Keratinocyte (primary cell): ENCODE results near the gene OAF. TPM values are rescaled to one million over a fixed set of nuclear protein-coding genes. Genes with fewer than 3 reads are reported as not detected.

Source experiments
- DNase-seq: peaks from one replicate; pipeline ENCODE4 v3.0.0-alpha.2; 2011; ENCODE audit warnings: low read depth, missing footprints, low spot score
- FAIRE-seq: peaks from 2 replicates; lab custom pipeline; 2011; peaks lifted over from hg19 to GRCh38; lab: Jason Lieb, UNC
- H2AFZ ChIP-seq: 2 replicates; pipeline ENCODE4 v1.6.0; 2012; ENCODE audit warnings: low read length, control low read depth, inconsistent platforms; ENCODE audit not compliant: control insufficient read depth
- H3K27ac ChIP-seq: 2 replicates; pipeline ENCODE4 v1.5.1; 2011; ENCODE audit warnings: low read length; ENCODE audit not compliant: control insufficient read depth, insufficient read depth
- H3K27me3 ChIP-seq: 3 replicates; pipeline ENCODE4 v1.6.0; 2011; ENCODE audit warnings: low read length; ENCODE audit not compliant: control insufficient read depth, insufficient read depth; ENCODE audit errors: extremely low read depth
- H3K36me3 ChIP-seq, 2 experiments: 2 replicates in 1 of 2; 3 replicates in 1 of 2; pipeline ENCODE4 v1.5.1; 2011; ENCODE audit warnings: low read length in 2 of 2, mild to moderate bottlenecking in 1 of 2; ENCODE audit not compliant: control insufficient read depth in 2 of 2, insufficient read depth in 2 of 2; ENCODE audit errors: extremely low read depth in 1 of 2
- H3K4me1 ChIP-seq: 3 replicates; pipeline ENCODE4 v1.5.1; 2011; ENCODE audit warnings: low read length; ENCODE audit not compliant: control insufficient read depth, insufficient read depth; ENCODE audit errors: extremely low read depth
- H3K4me2 ChIP-seq: 3 replicates; pipeline ENCODE4 v1.6.0; 2011; ENCODE audit warnings: low read depth, low read length; ENCODE audit not compliant: control insufficient read depth, insufficient read depth; ENCODE audit errors: extremely low read depth
- H3K4me3 ChIP-seq, 3 experiments: fragments of 200-600 bp in 1 of 3; sonication (generic) in 1 of 3; 2 replicates in 2 of 3; 3 replicates in 1 of 3; pipeline ENCODE4 v1.5.1; 2011 to 2016; ENCODE audit warnings: low read length in 3 of 3, mild to moderate bottlenecking in 3 of 3, control low read depth in 2 of 3, inconsistent platforms in 1 of 3, low read depth in 1 of 3, mixed read lengths in 1 of 3, mixed run types in 1 of 3, moderate library complexity in 1 of 3; ENCODE audit not compliant: control insufficient read depth in 2 of 3, insufficient read depth in 2 of 3; ENCODE audit errors: extremely low read depth in 1 of 3
- H3K79me2 ChIP-seq: 2 replicates; pipeline ENCODE4 v1.6.0; 2012; ENCODE audit warnings: low read length; ENCODE audit not compliant: control insufficient read depth, insufficient read depth
- H3K9ac ChIP-seq: 3 replicates; pipeline ENCODE4 v1.6.0; 2011; ENCODE audit warnings: low read length; ENCODE audit not compliant: control insufficient read depth, insufficient read depth; ENCODE audit errors: extremely low read depth
- H3K9me1 ChIP-seq: 3 replicates; pipeline ENCODE4 v1.6.0; 2011; ENCODE audit warnings: low read length; ENCODE audit not compliant: control insufficient read depth, insufficient read depth; ENCODE audit errors: extremely low read depth
- H3K9me3 ChIP-seq: 2 replicates; pipeline ENCODE4 v1.5.1; 2012; ENCODE audit warnings: low read depth, low read length; ENCODE audit not compliant: control insufficient read depth
- H4K20me1 ChIP-seq: 3 replicates; pipeline ENCODE4 v1.6.0; 2011; ENCODE audit warnings: low read length; ENCODE audit not compliant: control insufficient read depth, insufficient read depth; ENCODE audit errors: extremely low read depth
- EZH2 ChIP-seq: IDR thresholded peaks from one replicate; pipeline ENCODE4 v1.6.1; 2012; ENCODE audit warnings: inconsistent platforms, mild to moderate bottlenecking, low read length, moderate library complexity
- dilution Hi-C: fragments of 300-500 bp; cut with MboI; formaldehyde crosslinking; loops from one replicate; pipeline ENCODE4 v1.7.0; 2020; ENCODE audit warnings: low sequenced_read_pairs; ENCODE audit not compliant: extremely low pct_ligation_motif_present
- polyA plus RNA-seq, 5 experiments: library from polyadenylated mRNA; depleted of rRNA in 3 of 5; stranded (reverse) in 3 of 5; stranded (forward) in 1 of 5; unstranded in 1 of 5; fragments of >200 nt; gene quantifications; 1 replicate in 1 of 5; 2 replicates in 3 of 5; 3 replicates in 1 of 5; pipeline versions ENCODE4 v1.2.1 to v1.2.3, GENCODE V29; 2011 to 2012; ENCODE audit warnings: missing spikeins in 2 of 5, low read depth in 1 of 5, low replicate concordance in 1 of 5
- TF ChIP-seq, protein P1 (sequence below), 3 experiments: IDR thresholded peaks in 1 of 3; conservative IDR thresholded peaks in 1 of 3; optimal IDR thresholded peaks in 1 of 3; 2 replicates in 2 of 3; 3 replicates in 1 of 3; pipeline versions ENCODE3 to v1.5.1; 2011; ENCODE audit warnings: low read length in 3 of 3, mild to moderate bottlenecking in 3 of 3, moderate library complexity in 2 of 3, control low read depth in 1 of 3, inconsistent platforms in 1 of 3; ENCODE audit not compliant: insufficient read depth in 2 of 3; ENCODE audit errors: extremely low read depth in 1 of 3

The OAF gene
- polyA plus RNA-seq, 1 donor (not counting 4 experiments of a cell fraction or from before 2014, with no cell fraction given), result 11.2 TPM

GRCh38 chr11:120233207-120233803 is 22.5 kb downstream of the OAF start:
- Histone ChIP-seq H3K27ac (no peak overlapping the region), H3K4me3 (no peak overlapping the region), H3K27me3 (peaks cover 11% of the 10 kb centered on the region), H3K4me1 (peaks cover 16% of the 10 kb centered on the region), H3K9ac (no peak overlapping the region), H3K9me3 (peaks cover 2% of the 10 kb centered on the region), H4K20me1 (no peaks in the 10 kb centered on the region), H3K79me2 (no peaks in the 10 kb centered on the region), H3K4me2 (no peak overlapping the region), H3K9me1 (peaks cover 3% of the 10 kb centered on the region), H3K36me3 (no peaks in the 10 kb centered on the region), H2AFZ (no peak overlapping the region)
- TF ChIP-seq, protein P1, sequence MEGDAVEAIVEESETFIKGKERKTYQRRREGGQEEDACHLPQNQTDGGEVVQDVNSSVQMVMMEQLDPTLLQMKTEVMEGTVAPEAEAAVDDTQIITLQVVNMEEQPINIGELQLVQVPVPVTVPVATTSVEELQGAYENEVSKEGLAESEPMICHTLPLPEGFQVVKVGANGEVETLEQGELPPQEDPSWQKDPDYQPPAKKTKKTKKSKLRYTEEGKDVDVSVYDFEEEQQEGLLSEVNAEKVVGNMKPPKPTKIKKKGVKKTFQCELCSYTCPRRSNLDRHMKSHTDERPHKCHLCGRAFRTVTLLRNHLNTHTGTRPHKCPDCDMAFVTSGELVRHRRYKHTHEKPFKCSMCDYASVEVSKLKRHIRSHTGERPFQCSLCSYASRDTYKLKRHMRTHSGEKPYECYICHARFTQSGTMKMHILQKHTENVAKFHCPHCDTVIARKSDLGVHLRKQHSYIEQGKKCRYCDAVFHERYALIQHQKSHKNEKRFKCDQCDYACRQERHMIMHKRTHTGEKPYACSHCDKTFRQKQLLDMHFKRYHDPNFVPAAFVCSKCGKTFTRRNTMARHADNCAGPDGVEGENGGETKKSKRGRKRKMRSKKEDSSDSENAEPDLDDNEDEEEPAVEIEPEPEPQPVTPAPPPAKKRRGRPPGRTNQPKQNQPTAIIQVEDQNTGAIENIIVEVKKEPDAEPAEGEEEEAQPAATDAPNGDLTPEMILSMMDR (optimal IDR thresholded peaks at IDR 0.05 in 1 of 3, IDR thresholded peaks at IDR 0.05 in 1 of 3, conservative IDR thresholded peaks at IDR 0.05 in 1 of 3; ENCODE audit: extremely low read depth in 1 of 3, insufficient read depth in 2 of 3, low read length in 3 of 3), result no peak
- no peak for TF ChIP-seq EZH2
- dilution Hi-C loops, result no loop called here
- FAIRE-seq, result no peak
- no peak for DNase-seq

DNA sequence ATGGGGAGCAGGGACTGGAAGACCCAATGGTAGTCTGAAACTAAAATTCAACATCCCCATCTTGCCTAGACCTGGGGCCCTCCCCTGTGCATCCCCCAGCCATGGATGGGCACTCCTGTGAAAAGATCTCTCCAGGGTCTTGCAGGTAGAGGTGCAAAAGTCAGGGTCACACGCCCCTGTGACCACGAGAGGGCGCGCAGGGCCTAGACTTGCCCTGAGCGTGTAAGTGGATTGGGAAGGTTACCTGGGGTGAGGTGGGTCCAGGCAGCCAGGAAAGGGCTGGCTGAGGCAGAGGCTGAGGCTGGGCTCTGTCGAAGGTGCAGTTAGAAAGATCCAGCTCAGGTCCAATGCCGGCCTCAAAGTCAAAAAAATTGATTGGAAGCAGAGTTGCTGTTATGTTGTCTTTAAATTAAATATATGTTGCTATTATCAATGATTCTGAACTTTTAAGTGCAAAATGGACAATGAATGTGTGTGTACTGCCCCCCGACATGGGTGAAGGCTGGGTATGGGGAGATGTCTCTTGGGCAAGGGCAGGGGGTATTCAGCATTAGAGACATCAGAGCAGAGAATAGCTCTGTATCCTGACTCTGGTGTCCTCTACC is 24.3 kb downstream of the OAF start:
- H2AFZ ChIP-seq, result no peak overlapping the region
- H3K79me2 ChIP-seq, result no peaks in the 10 kb centered on the region
- peaks cover 25% of the 10 kb centered on the region for H3K27me3 ChIP-seq
- dilution Hi-C loops, result no loop called here
- FAIRE-seq, result peak; percentile 81
- TF ChIP-seq, protein P1 (optimal IDR thresholded peaks at IDR 0.05 in 1 of 3, IDR thresholded peaks at IDR 0.05 in 1 of 3, conservative IDR thresholded peaks at IDR 0.05 in 1 of 3; ENCODE audit: extremely low read depth in 1 of 3, insufficient read depth in 2 of 3, low read length in 3 of 3), result peak; percentile 92 to 99 (median 94)
- no peak for TF ChIP-seq EZH2
- DNase-seq, result no peak
- no peak overlapping the region for H3K4me3 ChIP-seq
- no peaks in the 10 kb centered on the region for H3K36me3 ChIP-seq
- H3K9ac ChIP-seq, result peak overlapping the region; percentile 25
- H4K20me1 ChIP-seq, result no peaks in the 10 kb centered on the region
- H3K4me2 ChIP-seq, result peak overlapping the region; percentile 48
- peaks cover 17% of the 10 kb centered on the region for H3K4me1 ChIP-seq
- peaks cover 2% of the 10 kb centered on the region for H3K9me3 ChIP-seq
- peaks cover 3% of the 10 kb centered on the region for H3K9me1 ChIP-seq
- no peak overlapping the region for H3K27ac ChIP-seq
